GM20431 (cell line): ENCODE results near the gene FBXW10.
"Not testable (repeated sequence)": the region's sequence is repeated elsewhere in the genome, so short reads cannot be mapped to it uniquely, and the experiment has no call there.

Experiments used
- in situ Hi-C: fragments of 300-500 bp; cut with MseI, MboI; formaldehyde crosslinking; loops from one replicate; pipeline ENCODE4 v1.15.0; 2020; ENCODE audit warnings: low sequenced_read_pairs; ENCODE audit not compliant: unreplicated experiment

FBXW10 gene, protein sequence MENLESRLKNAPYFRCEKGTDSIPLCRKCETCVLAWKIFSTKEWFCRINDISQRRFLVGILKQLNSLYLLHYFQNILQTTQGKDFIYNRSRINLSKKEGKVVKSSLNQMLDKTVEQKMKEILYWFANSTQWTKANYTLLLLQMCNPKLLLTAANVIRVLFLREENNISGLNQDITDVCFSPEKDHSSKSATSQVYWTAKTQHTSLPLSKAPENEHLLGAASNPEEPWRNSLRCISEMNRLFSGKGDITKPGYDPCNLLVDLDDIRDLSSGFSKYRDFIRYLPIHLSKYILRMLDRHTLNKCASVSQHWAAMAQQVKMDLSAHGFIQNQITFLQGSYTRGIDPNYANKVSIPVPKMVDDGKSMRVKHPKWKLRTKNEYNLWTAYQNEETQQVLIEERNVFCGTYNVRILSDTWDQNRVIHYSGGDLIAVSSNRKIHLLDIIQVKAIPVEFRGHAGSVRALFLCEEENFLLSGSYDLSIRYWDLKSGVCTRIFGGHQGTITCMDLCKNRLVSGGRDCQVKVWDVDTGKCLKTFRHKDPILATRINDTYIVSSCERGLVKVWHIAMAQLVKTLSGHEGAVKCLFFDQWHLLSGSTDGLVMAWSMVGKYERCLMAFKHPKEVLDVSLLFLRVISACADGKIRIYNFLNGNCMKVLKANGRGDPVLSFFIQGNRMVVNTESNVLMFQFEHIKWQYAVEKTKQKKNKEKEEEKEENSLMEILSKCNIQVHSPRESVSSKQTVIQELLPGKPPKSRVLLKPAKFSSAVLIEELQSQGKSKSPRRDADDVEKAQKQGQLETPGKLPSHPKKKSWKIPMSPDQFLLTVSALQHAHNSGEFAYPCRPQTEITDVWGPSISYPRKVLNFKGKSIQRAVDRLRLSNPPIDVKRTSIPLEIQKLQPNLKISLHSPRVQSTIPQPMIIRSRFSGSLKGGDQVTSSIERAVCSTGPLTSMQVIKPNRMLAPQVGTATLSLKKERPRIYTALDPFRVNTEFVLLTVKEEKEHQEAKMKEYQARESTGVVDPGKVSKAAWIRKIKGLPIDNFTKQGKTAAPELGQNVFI

DNA sequence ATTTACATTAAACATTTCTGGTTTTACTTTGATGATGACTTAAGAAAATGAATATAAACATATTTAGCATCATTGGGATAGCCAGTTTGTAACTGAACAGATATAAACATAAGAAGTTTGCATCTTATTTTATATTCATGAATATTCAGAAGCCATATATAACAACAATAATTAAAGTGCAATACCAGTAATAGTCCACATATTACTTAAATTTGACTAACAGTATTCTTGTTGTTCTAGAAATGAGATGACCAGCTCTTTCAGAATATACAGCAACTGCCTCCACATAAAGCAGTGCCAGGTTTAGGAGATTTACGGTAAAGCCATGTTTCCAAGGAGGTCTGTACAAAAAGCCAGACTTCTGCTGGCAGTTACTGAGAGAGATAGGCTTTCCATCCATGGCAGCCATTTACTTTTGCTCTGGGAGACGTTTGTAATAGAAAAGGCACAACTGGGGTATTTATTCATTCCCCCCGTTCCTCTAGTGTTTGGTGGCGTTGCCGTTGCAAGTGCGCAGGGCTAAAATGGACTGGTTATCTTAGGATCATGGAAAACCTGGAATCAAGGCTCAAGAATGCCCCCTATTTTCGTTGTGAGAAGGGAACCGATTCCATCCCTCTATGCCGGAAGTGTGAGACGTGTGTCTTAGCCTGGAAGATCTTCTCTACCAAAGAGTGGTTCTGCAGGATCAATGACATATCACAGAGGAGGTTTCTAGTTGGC is at the start of gene FBXW10:
TSS of gene FBXW10 (plus strand) at position 356 of the 723 bp plus-strand sequence. CDS start at position 547, 191 bp downstream.
- in situ Hi-C loops, result not testable (repeated sequence)

DNA sequence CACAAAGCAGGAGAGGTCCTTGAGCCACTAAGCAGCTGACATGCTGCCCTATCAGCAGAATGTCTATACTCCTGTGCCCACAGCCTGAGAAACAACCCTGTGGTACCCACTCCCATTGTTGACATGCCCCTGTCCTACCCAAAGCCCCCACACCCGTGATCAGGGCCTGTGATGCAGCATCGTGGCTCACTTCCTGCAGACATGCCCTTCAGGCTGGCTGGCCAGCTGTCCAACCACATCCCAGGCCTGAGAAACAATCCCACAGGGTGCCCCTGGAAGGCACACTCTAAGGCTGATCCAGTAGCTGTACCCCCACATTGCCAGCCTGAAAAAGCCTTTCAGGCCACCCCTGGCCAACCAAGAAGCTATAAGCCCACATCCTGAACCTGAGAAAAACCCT is 48.7 kb upstream of the FBXW10 start:
- in situ Hi-C loops, result not testable (repeated sequence)

DNA sequence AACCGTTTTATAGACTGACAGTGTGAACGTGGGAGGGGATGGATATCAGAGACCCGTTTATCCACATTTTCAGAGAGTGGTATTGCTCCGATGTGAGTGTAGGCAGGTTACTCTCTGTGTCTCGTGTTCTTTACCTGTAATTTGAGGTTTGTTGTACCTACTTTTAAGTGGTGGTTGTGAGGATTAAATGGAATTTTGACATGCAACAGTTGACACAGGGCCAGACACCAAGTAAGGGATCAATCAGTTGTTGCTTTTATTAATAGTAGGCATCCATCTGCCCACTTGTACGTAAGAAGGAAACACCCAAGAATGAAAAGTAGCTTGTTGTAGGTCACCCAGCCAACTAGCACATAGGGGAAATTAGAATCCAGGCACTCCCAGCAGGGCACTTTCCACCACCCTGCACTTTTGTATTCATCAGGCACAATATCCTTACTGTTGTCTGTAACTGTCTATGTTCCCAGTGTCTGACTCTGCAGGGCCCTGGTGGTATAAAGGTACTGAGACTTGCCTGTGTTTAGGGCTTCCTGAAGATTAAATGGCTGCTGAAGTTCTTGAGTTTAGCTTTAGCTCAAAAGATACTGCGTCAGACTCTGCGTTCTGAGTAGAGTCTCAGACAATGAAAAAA is 45.3 kb upstream of the FBXW10 start:
- in situ Hi-C loops, result not testable (repeated sequence)

GRCh38 chr17:18705955-18706354 is 37.9 kb upstream of the FBXW10 start:
- in situ Hi-C loops, result not testable (repeated sequence)

DNA sequence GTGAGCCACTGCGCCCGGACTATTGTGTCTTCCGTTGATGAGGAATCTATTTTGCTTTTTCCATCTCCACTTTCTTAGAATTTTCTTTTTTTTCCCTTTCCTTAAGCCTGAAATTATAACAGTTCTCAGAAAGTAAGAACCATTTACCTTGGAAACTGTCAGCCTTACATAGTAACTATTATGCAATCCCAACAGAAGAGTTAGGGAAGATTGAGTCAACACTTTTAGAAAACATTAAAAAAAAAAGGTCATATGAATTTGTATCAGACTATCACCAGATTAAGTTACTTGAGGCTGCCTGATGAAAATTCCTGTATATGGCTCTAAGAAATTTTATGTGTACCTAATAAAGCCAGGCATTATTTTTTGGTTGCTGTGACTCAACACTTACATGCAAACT is 35.6 kb upstream of the FBXW10 start:
- in situ Hi-C loops, result not testable (repeated sequence)

- in situ Hi-C loops, result not testable (repeated sequence)
Measured at GRCh38 chr17:18712354-18712999, 31.4 kb upstream of the FBXW10 start.

DNA sequence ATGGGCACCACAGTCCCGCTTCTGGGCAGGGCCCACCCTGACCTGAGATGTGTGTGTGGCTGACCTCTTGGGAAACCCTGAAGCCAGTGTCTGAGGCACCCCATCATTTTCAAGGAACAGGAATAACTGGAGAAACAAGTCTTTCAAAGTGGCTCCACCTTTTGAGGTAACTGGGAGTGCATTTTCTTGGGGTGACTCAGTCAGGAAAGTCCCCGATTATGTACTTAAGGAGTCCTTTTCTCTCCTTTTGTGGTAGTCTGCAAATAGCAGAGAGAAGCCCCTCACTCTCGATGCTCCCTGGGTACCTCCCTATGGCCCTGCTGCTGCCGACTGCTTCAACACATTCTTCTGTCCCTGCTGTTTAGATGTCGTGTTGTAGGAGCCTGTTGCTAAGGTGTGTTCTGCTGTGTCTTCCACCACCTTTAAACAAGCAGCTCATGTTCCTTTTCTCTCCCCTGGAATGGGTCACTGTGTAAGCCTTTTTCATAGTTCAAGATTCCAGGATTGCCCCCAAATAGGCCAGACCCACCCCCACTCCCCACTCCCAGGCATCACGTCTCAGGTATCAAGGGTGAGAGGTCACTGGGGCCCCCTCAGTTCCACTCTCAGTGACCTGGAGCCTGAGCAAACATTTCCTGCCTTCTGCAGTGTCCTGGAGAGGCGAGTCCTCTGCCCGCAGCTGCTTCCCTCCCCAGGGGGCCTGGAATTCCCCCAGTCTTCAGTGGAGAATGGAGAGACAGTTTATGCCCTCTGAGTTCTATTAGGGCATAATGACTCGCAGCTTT is 25.0 kb upstream of the FBXW10 start:
- in situ Hi-C loops, result not testable (repeated sequence)

- in situ Hi-C loops, result not testable (repeated sequence)
Measured at GRCh38 chr17:18719428-18720110, 24.3 kb upstream of the FBXW10 start.

DNA sequence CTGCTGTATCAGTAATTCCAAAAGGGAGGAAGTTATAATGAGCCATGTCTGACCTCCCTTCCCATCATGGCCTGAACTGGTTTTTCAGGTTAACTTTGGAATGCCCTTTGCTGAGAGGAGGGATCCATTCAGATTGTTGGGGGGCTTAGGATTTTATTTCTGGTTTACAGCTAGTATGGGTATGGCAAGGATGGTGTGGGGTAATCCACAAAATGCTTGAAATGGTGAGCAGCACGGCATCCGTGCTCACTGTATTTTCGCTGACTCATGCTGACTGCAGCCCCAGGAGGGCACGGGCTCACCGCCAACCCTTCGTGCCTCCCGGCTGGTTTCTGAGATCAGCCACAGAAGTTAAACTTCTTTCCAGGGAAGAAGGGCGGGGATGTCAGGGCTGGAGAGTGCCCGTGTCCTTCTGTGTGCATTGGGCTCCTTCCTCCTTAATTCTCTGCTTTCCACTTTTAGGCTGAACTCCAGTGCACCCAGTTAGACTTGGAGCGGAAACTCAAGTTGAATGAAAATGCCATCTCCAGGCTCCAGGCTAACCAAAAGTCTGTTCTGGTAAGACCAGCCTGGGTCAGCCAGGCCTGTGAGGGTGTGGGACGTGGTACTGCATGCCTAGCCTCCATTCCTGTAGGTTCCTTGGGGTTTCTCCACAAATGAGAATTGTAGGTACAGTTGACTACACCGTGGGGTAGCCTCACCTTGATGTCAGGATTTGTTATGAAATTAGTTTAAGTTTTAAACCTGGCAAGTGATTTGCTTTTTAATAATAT is 21.9 kb upstream of the FBXW10 start:
- in situ Hi-C loops, result not testable (repeated sequence)

GRCh38 chr17:18722612-18723011 is 21.2 kb upstream of the FBXW10 start:
- in situ Hi-C loops, result not testable (repeated sequence)

DNA sequence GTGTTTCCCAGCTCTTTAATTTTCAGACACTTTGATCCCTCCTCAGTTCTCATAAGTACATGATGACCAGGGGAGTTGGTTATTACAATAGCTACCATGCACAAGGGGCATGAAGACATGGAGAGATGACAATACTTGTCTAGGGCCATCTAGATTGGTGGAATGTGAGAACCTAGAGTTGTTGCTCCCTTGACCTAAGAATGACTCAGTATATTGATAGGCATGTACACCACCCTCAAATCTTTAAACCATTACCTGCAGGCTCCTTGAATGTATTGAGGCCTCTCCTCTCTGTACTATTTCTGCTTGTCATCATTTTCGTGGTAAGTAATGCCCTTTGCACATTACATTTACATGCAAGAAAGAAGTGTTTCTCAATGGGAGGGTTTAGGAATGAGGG is 20.3 kb upstream of the FBXW10 start:
- in situ Hi-C loops, result not testable (repeated sequence)

DNA sequence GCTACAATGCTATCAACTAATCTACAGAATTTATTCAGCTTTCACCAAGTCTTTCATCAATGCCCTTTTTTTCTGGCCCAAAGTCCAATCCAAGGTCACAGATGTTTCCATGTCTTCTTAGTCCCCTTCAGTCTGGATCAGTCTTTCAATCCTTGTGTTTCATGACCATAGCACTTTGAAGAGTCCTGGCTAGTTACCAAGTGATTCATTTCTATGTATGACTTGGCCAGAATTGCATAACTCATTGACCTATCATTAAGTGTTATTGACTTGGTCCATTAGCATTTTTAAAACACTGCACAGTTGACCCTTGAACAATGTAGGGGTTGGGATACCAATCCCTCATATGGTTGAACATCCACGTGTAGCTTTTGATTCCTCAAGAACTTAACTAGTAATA is 11.4 kb upstream of the FBXW10 start:
- in situ Hi-C loops, result not testable (repeated sequence)

- in situ Hi-C loops, result not testable (repeated sequence)
Measured at GRCh38 chr17:18733350-18733749, 10.5 kb upstream of the FBXW10 start.

- in situ Hi-C loops, result not testable (repeated sequence)
Measured at GRCh38 chr17:18739616-18740391, 4.0 kb upstream of the FBXW10 start.

GRCh38 chr17:18741228-18741627 is 2.6 kb upstream of the FBXW10 start:
- in situ Hi-C loops, result not testable (repeated sequence)

GRCh38 chr17:18744726-18745125 is 872 bp downstream of the FBXW10 start:
- in situ Hi-C loops, result not testable (repeated sequence)
